ENCODE measurements around the gene FGFBP3. TPM values are rescaled to one million over a fixed set of nuclear protein-coding genes. Genes with fewer than 3 reads are reported as not detected.

The FGFBP3 gene
- total RNA-seq, 3 donors from 2014 or later, result 0.85 to 2.1 (median 1.0) TPM

- H3K4me1 ChIP-seq (ENCODE audit: low read depth), result no peaks in the 10 kb centered on the region
- DNase-seq, result no peak
- intact Hi-C loops (cut with DNase I, micrococcal nuclease), result no loop called here
- no peak for TF ChIP-seq CTCF (IDR thresholded peaks at IDR 0.05)
- ATAC-seq, result no peak
- no peak overlapping the region for H3K4me3 ChIP-seq
- no peaks in the 10 kb centered on the region for H3K36me3 ChIP-seq (ENCODE audit: low read depth)
- no peaks in the 10 kb centered on the region for H3K9me3 ChIP-seq
Measured at GRCh38 chr10:91856637-91857036, 52.6 kb downstream of the FGFBP3 start.

Other genes with a start within 250 kb of the FGFBP3 start
- 10 to 100 TPM; 26.0 to 39.9 (median 26.4) TPM for gene TNKS2, start 111.1 kb downstream of the FGFBP3 start, total RNA-seq
- gene BTAF1, start 14.3 kb upstream of the FGFBP3 start, total RNA-seq, result 10 to 100 TPM; 25.7 to 34.4 (median 27.0) TPM